ENCODE results near the gene ZBTB39. TPM values are rescaled to one million over a fixed set of nuclear protein-coding genes. Genes with fewer than 3 reads are reported as not detected.

Gene ZBTB39
- total RNA-seq, 1 experiment from 2014 or later, result 3.6 TPM

- TF ChIP-seq, protein P1, sequence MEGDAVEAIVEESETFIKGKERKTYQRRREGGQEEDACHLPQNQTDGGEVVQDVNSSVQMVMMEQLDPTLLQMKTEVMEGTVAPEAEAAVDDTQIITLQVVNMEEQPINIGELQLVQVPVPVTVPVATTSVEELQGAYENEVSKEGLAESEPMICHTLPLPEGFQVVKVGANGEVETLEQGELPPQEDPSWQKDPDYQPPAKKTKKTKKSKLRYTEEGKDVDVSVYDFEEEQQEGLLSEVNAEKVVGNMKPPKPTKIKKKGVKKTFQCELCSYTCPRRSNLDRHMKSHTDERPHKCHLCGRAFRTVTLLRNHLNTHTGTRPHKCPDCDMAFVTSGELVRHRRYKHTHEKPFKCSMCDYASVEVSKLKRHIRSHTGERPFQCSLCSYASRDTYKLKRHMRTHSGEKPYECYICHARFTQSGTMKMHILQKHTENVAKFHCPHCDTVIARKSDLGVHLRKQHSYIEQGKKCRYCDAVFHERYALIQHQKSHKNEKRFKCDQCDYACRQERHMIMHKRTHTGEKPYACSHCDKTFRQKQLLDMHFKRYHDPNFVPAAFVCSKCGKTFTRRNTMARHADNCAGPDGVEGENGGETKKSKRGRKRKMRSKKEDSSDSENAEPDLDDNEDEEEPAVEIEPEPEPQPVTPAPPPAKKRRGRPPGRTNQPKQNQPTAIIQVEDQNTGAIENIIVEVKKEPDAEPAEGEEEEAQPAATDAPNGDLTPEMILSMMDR (conservative IDR thresholded peaks at IDR 0.05; ENCODE audit: low read depth, low read length), result no peak
- H3K4me2 ChIP-seq (ENCODE audit: low read length), result no peak overlapping the region
- H3K36me3 ChIP-seq (ENCODE audit: low read depth, low read length), result no peaks in the 10 kb centered on the region
- ChIA-PET CTCF (no interaction called here), POLR2A (ENCODE audit: unreplicated experiment) (no interaction called here)
- H3F3A ChIP-seq (ENCODE audit: low read length, unreplicated experiment), result no peaks in the 10 kb centered on the region
- H3K9ac ChIP-seq (ENCODE audit: low read length), result no peak overlapping the region
- no TSS peak for BruUV-seq (replicated peaks)
- no peaks in the 10 kb centered on the region for H3K27me3 ChIP-seq (ENCODE audit: low read length)
- H4K20me1 ChIP-seq (ENCODE audit: low read length), result no peaks in the 10 kb centered on the region
- no peaks in the 10 kb centered on the region for H3K9me3 ChIP-seq (ENCODE audit: low read length)
- ATAC-seq (no peak), DNase-seq (no peak)
- H3K79me2 ChIP-seq (ENCODE audit: low read length), result no peaks in the 10 kb centered on the region
- H3K27ac ChIP-seq (ENCODE audit: low read length), result no peak overlapping the region
- peaks cover 17% of the 10 kb centered on the region for H3K4me1 ChIP-seq (ENCODE audit: insufficient read depth, low read length)
- H2AFZ ChIP-seq (ENCODE audit: low read length), result no peak overlapping the region
- no peak overlapping the region for H3K4me3 ChIP-seq (ENCODE audit: low read length)
- intact Hi-C loops (cut with micrococcal nuclease), result no loop called here
- H3K9me2 ChIP-seq (replicated peaks; ENCODE audit: low read length), result no peaks in the 10 kb centered on the region
Observed at GRCh38 chr12:56989861-56990610, 16.3 kb downstream of the ZBTB39 start.

DNA sequence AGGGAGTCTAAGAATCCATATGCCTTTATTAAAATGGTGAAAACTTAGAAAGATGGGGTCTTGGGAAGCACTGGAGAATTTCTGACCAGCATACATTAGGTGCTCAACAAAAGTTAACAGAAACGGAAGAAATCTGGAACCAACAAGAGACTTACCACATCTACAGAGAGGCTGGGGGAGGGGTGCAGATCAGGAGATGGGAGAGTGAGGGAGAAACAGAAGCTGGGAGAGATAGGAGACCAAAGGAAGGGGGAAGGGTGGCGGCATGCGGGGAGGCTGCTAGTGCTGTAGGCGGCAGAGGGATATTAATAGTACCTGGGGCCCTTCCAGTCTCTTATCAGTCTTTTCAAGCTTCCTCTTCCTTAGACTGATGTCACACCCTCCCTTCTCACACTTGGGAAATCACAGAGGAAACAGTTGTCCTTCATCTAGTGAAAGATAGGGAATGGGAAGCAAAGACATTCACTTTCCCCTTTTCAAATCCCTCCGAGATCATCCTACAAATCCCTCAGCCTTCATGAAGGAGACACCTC lies 18.1 kb downstream of the ZBTB39 start:
- Histone ChIP-seq H3K27ac (ENCODE audit: low read length) (no peak overlapping the region), H4K20me1 (ENCODE audit: low read length) (no peaks in the 10 kb centered on the region), H3K79me2 (ENCODE audit: low read length) (no peaks in the 10 kb centered on the region), H3K27me3 (ENCODE audit: low read length) (no peaks in the 10 kb centered on the region), H3K9me3 (ENCODE audit: low read length) (no peaks in the 10 kb centered on the region), H3K9ac (ENCODE audit: low read length) (no peak overlapping the region), H3F3A (ENCODE audit: low read length, unreplicated experiment) (no peaks in the 10 kb centered on the region), H2AFZ (ENCODE audit: low read length) (no peak overlapping the region), H3K4me1 (ENCODE audit: insufficient read depth, low read length) (peaks cover 17% of the 10 kb centered on the region), H3K4me3 (ENCODE audit: low read length) (no peak overlapping the region), H3K36me3 (ENCODE audit: low read depth, low read length) (no peaks in the 10 kb centered on the region), H3K9me2 (replicated peaks; ENCODE audit: low read length) (no peaks in the 10 kb centered on the region), H3K4me2 (ENCODE audit: low read length) (no peak overlapping the region)
- intact Hi-C loops (cut with micrococcal nuclease), result no loop called here
- ChIA-PET CTCF (interaction anchor here (0.6 to 1.2 kb wide), 6 partner anchors 14 to 352 kb away, joined by 3 to 13 read pairs (median 4); partner anchors contain the start of gene HSD17B6), POLR2A (ENCODE audit: unreplicated experiment) (no interaction called here)
- TF ChIP-seq EZH2phosphoT487 (IDR thresholded peaks at IDR 0.05; ENCODE audit: borderline replicate concordance, low read length) (no peak), EZH2 (IDR thresholded peaks at IDR 0.05; ENCODE audit: low read length, unreplicated experiment) (no peak)
- TF ChIP-seq, protein P1 (conservative IDR thresholded peaks at IDR 0.05; ENCODE audit: low read depth, low read length), result no peak
- BruUV-seq (replicated peaks), result no TSS peak
- no peak for DNase-seq
- no peak for ATAC-seq

- peak; percentile 85 for DNase-seq
- ATAC-seq, result peak; percentile 45
- no TSS peak for BruUV-seq (replicated peaks)
- Histone ChIP-seq H3K9me2 (replicated peaks; ENCODE audit: low read length) (no peaks in the 10 kb centered on the region), H3K4me1 (ENCODE audit: insufficient read depth, low read length) (peaks cover 17% of the 10 kb centered on the region), H3K27me3 (ENCODE audit: low read length) (no peaks in the 10 kb centered on the region), H3K4me3 (ENCODE audit: low read length) (no peak overlapping the region), H2AFZ (ENCODE audit: low read length) (0 out of 2 replicates have a peak overlapping the region, but pooled peaks have one; percentile 9), H3K27ac (ENCODE audit: low read length) (no peak overlapping the region), H3K9ac (ENCODE audit: low read length) (no peak overlapping the region), H3K9me3 (ENCODE audit: low read length) (no peaks in the 10 kb centered on the region), H3K36me3 (ENCODE audit: low read depth, low read length) (no peaks in the 10 kb centered on the region), H3F3A (ENCODE audit: low read length, unreplicated experiment) (no peaks in the 10 kb centered on the region), H4K20me1 (ENCODE audit: low read length) (no peaks in the 10 kb centered on the region), H3K4me2 (ENCODE audit: low read length) (no peak overlapping the region), H3K79me2 (ENCODE audit: low read length) (no peaks in the 10 kb centered on the region)
- TF ChIP-seq, protein P1 (conservative IDR thresholded peaks at IDR 0.05; ENCODE audit: low read depth, low read length), result peak; percentile 94
- no peak for TF ChIP-seq EZH2 (IDR thresholded peaks at IDR 0.05; ENCODE audit: low read length, unreplicated experiment)
- ChIA-PET CTCF (interaction anchor here (0.6 to 1.2 kb wide), 5 partner anchors 87 to 351 kb away, joined by 3 to 13 read pairs (median 3); partner anchors contain the start of gene HSD17B6), POLR2A (ENCODE audit: unreplicated experiment) (no interaction called here)
- intact Hi-C loops (cut with micrococcal nuclease), result loop anchor here (1.0 to 2.0 kb wide), 4 partner anchors 40 to 351 kb away; no protein-coding TSS in a partner anchor
Observed at GRCh38 chr12:56987551-56988053, 18.7 kb downstream of the ZBTB39 start.
